ENCODE results near the gene TSKU.

The TSKU gene

GRCh38 chr11:76752321-76753143, 30.6 kb upstream of the TSKU start:
- DNase-seq (ENCODE audit: low read depth), result no peak

GRCh38 chr11:76753449-76753848, 29.7 kb upstream of the TSKU start:
- no peak for DNase-seq (ENCODE audit: low read depth)

- no peak for DNase-seq (ENCODE audit: low read depth)
These were observed 29.2 kb upstream of the TSKU start for GRCh38 chr11:76753950-76754349.

GRCh38 chr11:76756341-76756741, 26.8 kb upstream of the TSKU start:
- DNase-seq (ENCODE audit: low read depth), result no peak

GRCh38 chr11:76758311-76758710, 24.8 kb upstream of the TSKU start:
- DNase-seq (ENCODE audit: low read depth), result no peak

- DNase-seq (ENCODE audit: low read depth), result no peak
These were observed 24.1 kb upstream of the TSKU start for GRCh38 chr11:76759092-76759491.

GRCh38 chr11:76759517-76759916, 23.6 kb upstream of the TSKU start:
- DNase-seq (ENCODE audit: low read depth), result no peak

GRCh38 chr11:76760236-76760635, 22.9 kb upstream of the TSKU start:
- DNase-seq (ENCODE audit: low read depth), result no peak

GRCh38 chr11:76761718-76762355, 21.3 kb upstream of the TSKU start:
- DNase-seq (ENCODE audit: low read depth), result no peak

- no peak for DNase-seq (ENCODE audit: low read depth)
These were observed 20.8 kb upstream of the TSKU start for GRCh38 chr11:76762356-76762752.

GRCh38 chr11:76762867-76763572, 20.1 kb upstream of the TSKU start:
- no peak for DNase-seq (ENCODE audit: low read depth)

- DNase-seq (ENCODE audit: low read depth), result no peak
These were observed 19.4 kb upstream of the TSKU start for GRCh38 chr11:76763573-76764346.

GRCh38 chr11:76764941-76765665, 18.1 kb upstream of the TSKU start:
- no peak for DNase-seq (ENCODE audit: low read depth)

- DNase-seq (ENCODE audit: low read depth), result no peak
These were observed 17.2 kb upstream of the TSKU start for GRCh38 chr11:76765863-76766350.

- DNase-seq (ENCODE audit: low read depth), result no peak
These were observed 16.6 kb upstream of the TSKU start for GRCh38 chr11:76766521-76766920.

- no peak for DNase-seq (ENCODE audit: low read depth)
These were observed 15.5 kb upstream of the TSKU start for GRCh38 chr11:76767659-76768058.

GRCh38 chr11:76768088-76768908, 14.9 kb upstream of the TSKU start:
- no peak for DNase-seq (ENCODE audit: low read depth)

GRCh38 chr11:76768909-76769560, 14.1 kb upstream of the TSKU start:
- DNase-seq (ENCODE audit: low read depth), result no peak

- DNase-seq (ENCODE audit: low read depth), result no peak
These were observed 13.2 kb upstream of the TSKU start for GRCh38 chr11:76769645-76770586.

Measured in T-helper 22 cell (primary cell).